Measurements from ENCODE around the gene SORCS2. TPM values are rescaled to one million over a fixed set of nuclear protein-coding genes. Genes with fewer than 3 reads are reported as not detected.
"Not testable (repeated sequence)": the region's sequence is repeated elsewhere in the genome, so short reads cannot be mapped to it uniquely, and the experiment has no call there.

Gene SORCS2
- total and polyA plus RNA-seq, 2 experiments from 2014 or later: 0.38 to 1.4 TPM

DNA sequence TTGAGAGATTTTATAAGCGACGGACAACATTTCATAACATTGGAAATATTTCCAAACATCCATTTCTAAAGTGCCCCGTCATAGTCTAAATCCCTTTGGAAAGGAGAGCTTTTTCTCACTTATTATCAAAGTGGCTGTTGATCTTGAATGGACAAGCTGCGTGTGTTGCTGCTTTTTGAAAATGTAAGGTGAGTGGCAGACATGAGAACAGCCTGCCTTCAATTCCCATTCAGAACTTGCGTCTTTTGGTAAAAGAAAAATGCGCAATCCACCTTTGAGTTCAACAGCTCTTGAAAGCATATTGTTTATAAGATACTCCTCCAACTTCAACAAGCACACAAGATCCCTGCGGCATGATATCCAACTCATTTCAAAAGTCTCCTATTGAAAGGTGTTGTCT is 380.6 kb downstream of the SORCS2 start:
- Histone ChIP-seq H3K36me3 (ENCODE audit: low read depth) (no peaks in the 10 kb centered on the region), H3K9me2 (ENCODE audit: insufficient read depth) (no peaks in the 10 kb centered on the region), H3K27ac (no peak overlapping the region), H4K20me1 (ENCODE audit: insufficient read depth) (no peaks in the 10 kb centered on the region), H2AFZ (no peak overlapping the region), H3K79me2 (ENCODE audit: insufficient read depth) (no peaks in the 10 kb centered on the region), H3K4me3 (no peak overlapping the region), H3K27me3 (replicated peaks; ENCODE audit: insufficient read depth) (no peaks in the 10 kb centered on the region), H3K9ac (no peak overlapping the region), H3K4me2 (ENCODE audit: unreplicated experiment) (no peak overlapping the region), H3F3A (ENCODE audit: insufficient read depth) (no peaks in the 10 kb centered on the region), H3K4me1 (ENCODE audit: insufficient read depth) (no peaks in the 10 kb centered on the region), H3K9me3 (ENCODE audit: low read depth) (no peaks in the 10 kb centered on the region)
- DNase-seq: no peak
- TF ChIP-seq EZH2phosphoT487 (IDR thresholded peaks at IDR 0.05; ENCODE audit: insufficient read depth, low read depth): no peak
- TF ChIP-seq EZH2 (IDR thresholded peaks at IDR 0.05; ENCODE audit: insufficient read depth, poor library complexity, severe bottlenecking): no peak
- in situ Hi-C loops (cut with MboI): no loop called here
- WGBS, 2 experiments (ENCODE audit: low coverage in 1 of 2, low lambda C conversion rate in 2 of 2, missing lambda C conversion rate in 2 of 2): 56 to 59% methylated on average over 7 of the region's 7 CpGs

DNA sequence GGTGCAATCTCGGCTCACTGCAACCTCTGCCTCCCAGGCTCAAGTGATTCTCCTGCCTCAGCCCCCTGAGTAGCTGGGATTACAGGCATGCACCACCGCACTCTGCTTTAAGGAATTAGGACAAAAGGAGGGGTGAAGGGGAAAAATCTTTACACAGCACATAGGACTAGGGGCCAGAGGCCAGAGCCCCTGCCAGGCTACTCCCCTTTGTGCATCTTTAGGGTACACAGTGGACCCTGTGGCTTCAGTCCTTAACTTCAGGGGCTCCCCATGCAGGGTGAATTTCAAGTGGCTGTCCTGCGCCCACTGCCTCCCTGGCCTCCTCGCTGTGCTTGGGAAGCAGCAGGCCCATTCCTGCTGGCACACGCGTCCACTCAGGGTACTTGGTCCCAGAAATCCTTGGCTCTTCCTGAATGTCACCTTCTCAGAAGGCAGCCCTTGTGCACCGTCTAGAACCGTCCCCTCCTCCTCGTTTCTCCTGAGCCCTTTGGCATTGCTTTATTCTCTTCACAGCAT is 381.3 kb downstream of the SORCS2 start:
- H3K4me1 ChIP-seq (ENCODE audit: insufficient read depth): no peaks in the 10 kb centered on the region
- no peak overlapping the region for H3K9ac ChIP-seq
- H4K20me1 ChIP-seq (ENCODE audit: insufficient read depth): no peaks in the 10 kb centered on the region
- H3K9me2 ChIP-seq (ENCODE audit: insufficient read depth): no peaks in the 10 kb centered on the region
- no peaks in the 10 kb centered on the region for H3K27me3 ChIP-seq (replicated peaks; ENCODE audit: insufficient read depth)
- in situ Hi-C loops (cut with MboI): no loop called here
- no peak for TF ChIP-seq EZH2 (IDR thresholded peaks at IDR 0.05; ENCODE audit: insufficient read depth, poor library complexity, severe bottlenecking)
- no peak for TF ChIP-seq EZH2phosphoT487 (IDR thresholded peaks at IDR 0.05; ENCODE audit: insufficient read depth, low read depth)
- WGBS, 2 experiments (ENCODE audit: low coverage in 1 of 2, low lambda C conversion rate in 2 of 2, missing lambda C conversion rate in 2 of 2): 53 to 54% methylated on average over 9 of the region's 9 CpGs
- H3K4me3 ChIP-seq: no peak overlapping the region
- H3F3A ChIP-seq (ENCODE audit: insufficient read depth): no peaks in the 10 kb centered on the region
- no peaks in the 10 kb centered on the region for H3K79me2 ChIP-seq (ENCODE audit: insufficient read depth)
- no peaks in the 10 kb centered on the region for H3K9me3 ChIP-seq (ENCODE audit: low read depth)
- no peaks in the 10 kb centered on the region for H3K36me3 ChIP-seq (ENCODE audit: low read depth)
- H3K4me2 ChIP-seq (ENCODE audit: unreplicated experiment): no peak overlapping the region
- no peak overlapping the region for H3K27ac ChIP-seq
- H2AFZ ChIP-seq: no peak overlapping the region
- no peak for DNase-seq

DNA sequence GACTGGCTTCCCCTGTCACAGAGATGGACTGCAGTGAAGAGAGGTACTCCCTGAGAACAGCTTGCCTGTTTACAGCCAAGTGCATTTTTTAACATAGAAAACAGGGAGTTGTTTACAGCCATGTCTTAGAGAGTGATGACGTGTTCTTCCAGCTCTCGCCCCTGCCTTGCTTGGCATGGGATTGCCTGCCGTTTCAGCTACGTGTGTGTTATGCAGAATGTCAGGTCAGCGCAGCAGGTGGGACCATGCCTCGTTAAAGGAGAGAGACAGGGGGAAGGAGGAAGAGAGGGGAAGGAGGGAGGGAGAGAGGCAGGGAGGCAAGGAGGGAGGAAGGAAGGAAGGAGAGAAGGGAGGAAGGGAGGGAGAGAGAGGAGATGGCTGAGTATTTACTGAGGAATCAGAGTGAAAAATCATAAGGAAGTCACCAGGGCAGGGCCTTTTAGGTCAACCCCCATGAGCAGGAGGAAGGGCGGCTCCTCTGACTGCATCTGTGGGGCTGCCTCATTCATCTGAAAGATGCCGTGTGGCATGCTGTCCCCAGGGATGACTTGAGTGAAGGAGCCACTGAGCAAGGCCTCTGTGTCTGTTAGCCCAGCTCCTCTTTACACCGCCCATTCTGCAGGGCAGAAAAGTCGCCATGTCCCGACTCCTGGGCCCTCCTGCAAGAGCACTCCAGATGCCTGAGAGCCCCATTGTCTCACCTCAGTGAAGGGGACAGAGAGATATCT is 382.1 kb downstream of the SORCS2 start:
- H3K27me3 ChIP-seq (replicated peaks; ENCODE audit: insufficient read depth): no peaks in the 10 kb centered on the region
- TF ChIP-seq EZH2 (IDR thresholded peaks at IDR 0.05; ENCODE audit: insufficient read depth, poor library complexity, severe bottlenecking) (no peak), EZH2phosphoT487 (IDR thresholded peaks at IDR 0.05; ENCODE audit: insufficient read depth, low read depth) (no peak)
- no peaks in the 10 kb centered on the region for H3F3A ChIP-seq (ENCODE audit: insufficient read depth)
- H3K79me2 ChIP-seq (ENCODE audit: insufficient read depth): no peaks in the 10 kb centered on the region
- no peak overlapping the region for H3K27ac ChIP-seq
- no peaks in the 10 kb centered on the region for H4K20me1 ChIP-seq (ENCODE audit: insufficient read depth)
- H3K4me1 ChIP-seq (ENCODE audit: insufficient read depth): no peaks in the 10 kb centered on the region
- H2AFZ ChIP-seq: no peak overlapping the region
- DNase-seq: no peak
- H3K4me3 ChIP-seq: no peak overlapping the region
- no peak overlapping the region for H3K9ac ChIP-seq
- in situ Hi-C loops (cut with MboI): no loop called here
- no peaks in the 10 kb centered on the region for H3K9me3 ChIP-seq (ENCODE audit: low read depth)
- no peaks in the 10 kb centered on the region for H3K9me2 ChIP-seq (ENCODE audit: insufficient read depth)
- H3K36me3 ChIP-seq (ENCODE audit: low read depth): no peaks in the 10 kb centered on the region
- WGBS, 2 experiments (ENCODE audit: low coverage in 1 of 2, low lambda C conversion rate in 2 of 2, missing lambda C conversion rate in 2 of 2): 31% methylated on average over 11 of the region's 11 CpGs
- H3K4me2 ChIP-seq (ENCODE audit: unreplicated experiment): no peak overlapping the region

DNA sequence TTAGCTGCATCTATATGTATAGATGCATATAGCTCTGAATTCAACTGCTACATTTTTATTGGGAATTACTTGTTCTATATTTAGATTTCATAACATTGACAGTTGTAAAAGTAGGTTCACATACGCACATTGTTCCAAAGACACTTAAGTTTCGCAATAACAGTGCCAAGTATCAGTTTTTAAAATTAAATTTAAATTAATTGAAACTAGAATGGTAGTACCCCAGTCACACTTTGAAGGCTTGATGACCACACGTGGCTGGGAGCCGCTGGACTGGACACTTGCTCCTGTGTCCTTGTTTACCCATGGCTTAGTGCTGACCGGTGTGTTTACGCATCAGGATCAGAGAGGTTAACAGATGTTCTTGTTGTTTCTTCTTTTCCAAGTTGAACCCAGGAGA is 383.1 kb downstream of the SORCS2 start:
- Histone ChIP-seq H3K27ac (no peak overlapping the region), H3K9me2 (ENCODE audit: insufficient read depth) (no peaks in the 10 kb centered on the region), H3K4me2 (ENCODE audit: unreplicated experiment) (no peak overlapping the region), H2AFZ (no peak overlapping the region), H4K20me1 (ENCODE audit: insufficient read depth) (no peaks in the 10 kb centered on the region), H3K9ac (no peak overlapping the region), H3K9me3 (ENCODE audit: low read depth) (no peaks in the 10 kb centered on the region), H3K36me3 (ENCODE audit: low read depth) (no peaks in the 10 kb centered on the region), H3F3A (ENCODE audit: insufficient read depth) (no peaks in the 10 kb centered on the region), H3K27me3 (replicated peaks; ENCODE audit: insufficient read depth) (no peaks in the 10 kb centered on the region), H3K4me1 (ENCODE audit: insufficient read depth) (no peaks in the 10 kb centered on the region), H3K79me2 (ENCODE audit: insufficient read depth) (no peaks in the 10 kb centered on the region), H3K4me3 (no peak overlapping the region)
- no peak for DNase-seq
- TF ChIP-seq EZH2phosphoT487 (IDR thresholded peaks at IDR 0.05; ENCODE audit: insufficient read depth, low read depth) (no peak), EZH2 (IDR thresholded peaks at IDR 0.05; ENCODE audit: insufficient read depth, poor library complexity, severe bottlenecking) (no peak)
- in situ Hi-C loops (cut with MboI): no loop called here
- 63 to 64% methylated on average over 6 of the region's 6 CpGs for WGBS, 2 experiments (ENCODE audit: low coverage in 1 of 2, low lambda C conversion rate in 2 of 2, missing lambda C conversion rate in 2 of 2)

DNA sequence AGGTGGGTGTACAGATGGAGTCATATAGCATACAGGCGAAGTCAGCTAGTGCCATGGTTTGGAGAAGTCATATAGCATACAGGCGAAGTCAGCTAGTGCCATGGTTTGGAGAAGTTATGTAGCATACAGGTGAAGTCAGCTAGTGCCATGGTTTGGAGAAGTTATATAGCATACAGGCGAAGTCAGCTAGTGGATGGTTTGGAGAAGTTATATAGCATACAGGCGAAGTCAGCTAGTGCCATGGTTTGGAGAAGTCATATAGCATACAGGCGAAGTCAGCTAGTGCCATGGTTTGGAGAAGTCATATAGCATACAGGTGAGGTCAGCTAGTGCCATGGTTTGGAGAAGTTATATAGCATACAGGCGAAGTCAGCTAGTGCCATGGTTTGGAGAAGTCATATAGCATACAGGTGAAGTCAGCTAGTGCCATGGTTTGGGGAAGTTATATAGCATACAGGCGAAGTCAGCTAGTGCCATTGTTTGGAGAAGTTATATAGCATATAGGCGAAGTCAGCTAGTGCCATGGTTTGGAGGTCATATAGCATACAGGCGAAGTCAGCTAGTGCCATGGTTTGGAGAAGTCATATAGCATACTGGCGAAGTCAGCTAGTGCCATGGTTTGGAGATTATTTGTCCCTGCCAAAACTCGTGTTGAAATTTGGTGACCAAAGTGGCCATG is 385.2 kb downstream of the SORCS2 start:
- H2AFZ ChIP-seq; H3K27me3 ChIP-seq (replicated peaks; ENCODE audit: insufficient read depth); H3K79me2 ChIP-seq (ENCODE audit: insufficient read depth); H3F3A ChIP-seq (ENCODE audit: insufficient read depth); H3K9me2 ChIP-seq (ENCODE audit: insufficient read depth); H3K9me3 ChIP-seq (ENCODE audit: low read depth); H3K4me3 ChIP-seq; H3K27ac ChIP-seq; H3K4me2 ChIP-seq (ENCODE audit: unreplicated experiment); H3K9ac ChIP-seq; H3K4me1 ChIP-seq (ENCODE audit: insufficient read depth); H3K36me3 ChIP-seq (ENCODE audit: low read depth); H4K20me1 ChIP-seq (ENCODE audit: insufficient read depth); DNase-seq; in situ Hi-C loops (cut with MboI): not testable (repeated sequence)
- WGBS, 2 experiments (ENCODE audit: low coverage in 1 of 2, low lambda C conversion rate in 2 of 2, missing lambda C conversion rate in 2 of 2): 60 to 68% methylated on average over 10 to 11 of the region's 11 CpGs

Data from GM23248 (cell line).